SK-N-SH treated with all-trans-retinoic acid at 6 μM for 48 hours (cell line): Measurements from ENCODE around the gene DIPK1A.

Experiments
- ATAC-seq: fragments of 200-7000 bp; cut with Tn5 transposase; 3 replicates; pipeline ENCODE4 v1.9.1; 2020; ENCODE audit warnings: mild to moderate bottlenecking, moderate library complexity
- ARNTL ChIP-seq: fragments of 450-650 bp; formaldehyde crosslinking; IDR thresholded peaks from 2 replicates; pipeline ENCODE4 v1.5.0; 2020; ENCODE audit warnings: low read depth, mild to moderate bottlenecking, moderate library complexity, borderline replicate concordance
- BACH2 ChIP-seq: fragments of 250-450 bp; sonication (Bioruptor Pico); IDR thresholded peaks from 2 replicates; pipeline ENCODE4 v1.9.0; 2021; ENCODE audit warnings: mild to moderate bottlenecking, borderline replicate concordance
- CSDC2 ChIP-seq: fragments of 250-450 bp; sonication (Bioruptor Pico); IDR thresholded peaks from 2 replicates; pipeline ENCODE4 v1.5.0; 2020; ENCODE audit warnings: mild to moderate bottlenecking, moderate library complexity
- ESRRG ChIP-seq: fragments of 250-450 bp; sonication (Bioruptor Pico); IDR thresholded peaks from 2 replicates; pipeline ENCODE4 v1.6.1; 2021; ENCODE audit warnings: mild to moderate bottlenecking
- GLIS3 ChIP-seq: fragments of 250-450 bp; sonication (Bioruptor Pico); IDR thresholded peaks from 2 replicates; pipeline ENCODE4 v1.5.0; 2020; ENCODE audit warnings: mild to moderate bottlenecking, moderate library complexity
- ISL1 ChIP-seq: fragments of 250-450 bp; sonication (Bioruptor Pico); IDR thresholded peaks from 2 replicates; pipeline ENCODE4 v2.1.2; 2022; ENCODE audit warnings: mild to moderate bottlenecking, moderate library complexity
- OSR1 ChIP-seq: fragments of 250-450 bp; sonication (Bioruptor Pico); IDR thresholded peaks from 2 replicates; pipeline ENCODE4 v1.8.0; 2022; ENCODE audit warnings: moderate library complexity, mild to moderate bottlenecking, inconsistent platforms
- PPARA ChIP-seq: fragments of 250-450 bp; sonication (Bioruptor Pico); IDR thresholded peaks from 2 replicates; pipeline ENCODE4 v1.5.0; 2020; ENCODE audit warnings: mild to moderate bottlenecking, borderline replicate concordance
- RARB ChIP-seq: fragments of 250-450 bp; sonication (Bioruptor Pico); IDR thresholded peaks from 2 replicates; pipeline ENCODE4 v1.8.0; 2021; ENCODE audit warnings: mild to moderate bottlenecking, moderate library complexity
- SNAI2 ChIP-seq: fragments of 250-450 bp; sonication (Bioruptor Pico); IDR thresholded peaks from 2 replicates; pipeline ENCODE4 v1.5.0; 2020; ENCODE audit warnings: mild to moderate bottlenecking, moderate library complexity
- TCF4 ChIP-seq: fragments of 250-450 bp; sonication (Bioruptor Pico); IDR thresholded peaks from 2 replicates; pipeline ENCODE4 v1.8.0; 2021; ENCODE audit warnings: mild to moderate bottlenecking, moderate library complexity, borderline replicate concordance
- ZC3H10 ChIP-seq: fragments of 250-450 bp; sonication (Bioruptor Pico); IDR thresholded peaks from 2 replicates; pipeline ENCODE4 v1.5.1; 2021; ENCODE audit warnings: mild to moderate bottlenecking, moderate library complexity
- ZFP3 ChIP-seq: fragments of 250-450 bp; sonication (Bioruptor Pico); IDR thresholded peaks from 2 replicates; pipeline ENCODE4 v1.5.0; 2020; ENCODE audit warnings: mild to moderate bottlenecking, moderate library complexity
- ZFP30 ChIP-seq: fragments of 450-650 bp; formaldehyde crosslinking; IDR thresholded peaks from 2 replicates; pipeline ENCODE4 v1.5.0; 2022; ENCODE audit warnings: mild to moderate bottlenecking, moderate library complexity
- ZNF565 ChIP-seq: fragments of 450-650 bp; formaldehyde crosslinking; conservative IDR thresholded peaks from 2 replicates; pipeline ENCODE4 v1.5.0; 2020; ENCODE audit warnings: low read depth, mild to moderate bottlenecking, moderate library complexity
- ZNF70 ChIP-seq: fragments of 450-650 bp; formaldehyde crosslinking; IDR thresholded peaks from 2 replicates; pipeline ENCODE4 v1.5.0; 2020; ENCODE audit warnings: mild to moderate bottlenecking, moderate library complexity
- ZNF8 ChIP-seq: fragments of 450-650 bp; formaldehyde crosslinking; IDR thresholded peaks from 2 replicates; pipeline ENCODE4 v1.5.0; 2020; ENCODE audit warnings: mild to moderate bottlenecking, moderate library complexity
- TF ChIP-seq, protein P1 (sequence below): fragments of 250-450 bp; sonication (Bioruptor Pico); IDR thresholded peaks from 2 replicates; pipeline ENCODE4 v1.8.0; 2020; ENCODE audit warnings: mild to moderate bottlenecking, moderate library complexity, borderline replicate concordance
- TF ChIP-seq, protein P2 (sequence below): fragments of 250-450 bp; sonication (Bioruptor Pico); IDR thresholded peaks from 2 replicates; pipeline ENCODE4 v1.5.1; 2020; ENCODE audit warnings: low read depth, mild to moderate bottlenecking, moderate library complexity
- TF ChIP-seq, protein P3 (sequence below): fragments of 250-450 bp; sonication (Bioruptor Pico); IDR thresholded peaks from 2 replicates; pipeline ENCODE4 v1.5.0; 2020; ENCODE audit warnings: mild to moderate bottlenecking, moderate library complexity

The DIPK1A gene

GRCh38 chr1:92877081-92877711, 84.1 kb downstream of the DIPK1A start:
- ATAC-seq: peak; percentile 44

GRCh38 chr1:92876351-92876750, 84.9 kb downstream of the DIPK1A start:
- no peak for ATAC-seq
- TF ChIP-seq, protein P1, sequence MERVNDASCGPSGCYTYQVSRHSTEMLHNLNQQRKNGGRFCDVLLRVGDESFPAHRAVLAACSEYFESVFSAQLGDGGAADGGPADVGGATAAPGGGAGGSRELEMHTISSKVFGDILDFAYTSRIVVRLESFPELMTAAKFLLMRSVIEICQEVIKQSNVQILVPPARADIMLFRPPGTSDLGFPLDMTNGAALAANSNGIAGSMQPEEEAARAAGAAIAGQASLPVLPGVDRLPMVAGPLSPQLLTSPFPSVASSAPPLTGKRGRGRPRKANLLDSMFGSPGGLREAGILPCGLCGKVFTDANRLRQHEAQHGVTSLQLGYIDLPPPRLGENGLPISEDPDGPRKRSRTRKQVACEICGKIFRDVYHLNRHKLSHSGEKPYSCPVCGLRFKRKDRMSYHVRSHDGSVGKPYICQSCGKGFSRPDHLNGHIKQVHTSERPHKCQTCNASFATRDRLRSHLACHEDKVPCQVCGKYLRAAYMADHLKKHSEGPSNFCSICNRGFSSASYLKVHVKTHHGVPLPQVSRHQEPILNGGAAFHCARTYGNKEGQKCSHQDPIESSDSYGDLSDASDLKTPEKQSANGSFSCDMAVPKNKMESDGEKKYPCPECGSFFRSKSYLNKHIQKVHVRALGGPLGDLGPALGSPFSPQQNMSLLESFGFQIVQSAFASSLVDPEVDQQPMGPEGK (CRISPR knock-in tag): no peak
- TF ChIP-seq ZNF8 (CRISPR knock-in tag): no peak

More at GRCh38 chr1:92877081-92877711, 84.1 kb downstream of the DIPK1A start:
- TF ChIP-seq ZFP30 (no peak), ZNF565 (CRISPR knock-in tag) (no peak), ZNF70 (CRISPR knock-in tag) (no peak), ZC3H10 (CRISPR knock-in tag) (no peak), ARNTL (CRISPR knock-in tag) (no peak), ESRRG (no peak), ZNF8 (CRISPR knock-in tag) (no peak), CSDC2 (CRISPR knock-in tag) (no peak), ZFP3 (CRISPR knock-in tag) (no peak), GLIS3 (CRISPR knock-in tag) (no peak), TCF4 (no peak), RARB (no peak), PPARA (CRISPR knock-in tag) (no peak), ISL1 (no peak), BACH2 (CRISPR knock-in tag) (no peak)
- TF ChIP-seq, protein P2, sequence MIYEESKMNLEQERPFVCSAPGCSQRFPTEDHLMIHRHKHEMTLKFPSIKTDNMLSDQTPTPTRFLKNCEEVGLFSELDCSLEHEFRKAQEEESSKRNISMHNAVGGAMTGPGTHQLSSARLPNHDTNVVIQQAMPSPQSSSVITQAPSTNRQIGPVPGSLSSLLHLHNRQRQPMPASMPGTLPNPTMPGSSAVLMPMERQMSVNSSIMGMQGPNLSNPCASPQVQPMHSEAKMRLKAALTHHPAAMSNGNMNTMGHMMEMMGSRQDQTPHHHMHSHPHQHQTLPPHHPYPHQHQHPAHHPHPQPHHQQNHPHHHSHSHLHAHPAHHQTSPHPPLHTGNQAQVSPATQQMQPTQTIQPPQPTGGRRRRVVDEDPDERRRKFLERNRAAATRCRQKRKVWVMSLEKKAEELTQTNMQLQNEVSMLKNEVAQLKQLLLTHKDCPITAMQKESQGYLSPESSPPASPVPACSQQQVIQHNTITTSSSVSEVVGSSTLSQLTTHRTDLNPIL (CRISPR knock-in tag): no peak
- TF ChIP-seq, protein P1 (CRISPR knock-in tag): no peak

DNA sequence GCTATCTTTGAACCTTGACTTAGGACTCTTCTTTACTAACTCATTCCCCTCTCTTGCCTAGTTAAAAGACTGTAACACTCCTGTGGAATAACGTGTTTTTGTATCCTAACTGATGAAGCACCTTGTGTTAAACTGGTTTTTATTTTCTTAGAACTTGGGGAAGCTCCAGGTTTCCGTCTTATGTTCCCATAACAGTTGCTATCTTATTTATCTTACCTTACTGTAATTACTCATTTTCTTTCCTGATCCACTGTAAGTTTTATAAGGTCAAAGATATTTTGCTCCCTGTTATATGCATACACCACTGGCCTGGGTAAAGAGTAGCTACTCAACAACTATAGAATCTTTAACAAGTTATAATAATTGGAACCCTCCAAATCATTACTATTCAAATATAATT, 86.3 kb downstream of the DIPK1A start:
- no peak for ATAC-seq
- TF ChIP-seq, protein P3, sequence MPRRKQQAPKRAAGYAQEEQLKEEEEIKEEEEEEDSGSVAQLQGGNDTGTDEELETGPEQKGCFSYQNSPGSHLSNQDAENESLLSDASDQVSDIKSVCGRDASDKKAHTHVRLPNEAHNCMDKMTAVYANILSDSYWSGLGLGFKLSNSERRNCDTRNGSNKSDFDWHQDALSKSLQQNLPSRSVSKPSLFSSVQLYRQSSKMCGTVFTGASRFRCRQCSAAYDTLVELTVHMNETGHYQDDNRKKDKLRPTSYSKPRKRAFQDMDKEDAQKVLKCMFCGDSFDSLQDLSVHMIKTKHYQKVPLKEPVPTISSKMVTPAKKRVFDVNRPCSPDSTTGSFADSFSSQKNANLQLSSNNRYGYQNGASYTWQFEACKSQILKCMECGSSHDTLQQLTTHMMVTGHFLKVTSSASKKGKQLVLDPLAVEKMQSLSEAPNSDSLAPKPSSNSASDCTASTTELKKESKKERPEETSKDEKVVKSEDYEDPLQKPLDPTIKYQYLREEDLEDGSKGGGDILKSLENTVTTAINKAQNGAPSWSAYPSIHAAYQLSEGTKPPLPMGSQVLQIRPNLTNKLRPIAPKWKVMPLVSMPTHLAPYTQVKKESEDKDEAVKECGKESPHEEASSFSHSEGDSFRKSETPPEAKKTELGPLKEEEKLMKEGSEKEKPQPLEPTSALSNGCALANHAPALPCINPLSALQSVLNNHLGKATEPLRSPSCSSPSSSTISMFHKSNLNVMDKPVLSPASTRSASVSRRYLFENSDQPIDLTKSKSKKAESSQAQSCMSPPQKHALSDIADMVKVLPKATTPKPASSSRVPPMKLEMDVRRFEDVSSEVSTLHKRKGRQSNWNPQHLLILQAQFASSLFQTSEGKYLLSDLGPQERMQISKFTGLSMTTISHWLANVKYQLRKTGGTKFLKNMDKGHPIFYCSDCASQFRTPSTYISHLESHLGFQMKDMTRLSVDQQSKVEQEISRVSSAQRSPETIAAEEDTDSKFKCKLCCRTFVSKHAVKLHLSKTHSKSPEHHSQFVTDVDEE: no peak
- TF ChIP-seq RARB (no peak), CSDC2 (CRISPR knock-in tag) (no peak), SNAI2 (CRISPR knock-in tag) (no peak), PPARA (CRISPR knock-in tag) (no peak), ZNF70 (CRISPR knock-in tag) (no peak), ZFP30 (no peak), TCF4 (no peak), ZC3H10 (CRISPR knock-in tag) (no peak), ARNTL (CRISPR knock-in tag) (no peak), ZFP3 (CRISPR knock-in tag) (no peak), ESRRG (no peak), BACH2 (CRISPR knock-in tag) (no peak), OSR1 (CRISPR knock-in tag) (no peak)
- TF ChIP-seq, protein P1 (CRISPR knock-in tag): no peak
